ENCODE results near the gene CIITA. TPM values are rescaled to one million over a fixed set of nuclear protein-coding genes. Genes with fewer than 3 reads are reported as not detected.

The CIITA gene
- total and polyA plus RNA-seq, 9 of the 15 experiments (the other 6 are each of a cell fraction or from before 2014, with no cell fraction given): 0.01 to 0.20 (median 0.11) TPM; not detected in 4

DNA sequence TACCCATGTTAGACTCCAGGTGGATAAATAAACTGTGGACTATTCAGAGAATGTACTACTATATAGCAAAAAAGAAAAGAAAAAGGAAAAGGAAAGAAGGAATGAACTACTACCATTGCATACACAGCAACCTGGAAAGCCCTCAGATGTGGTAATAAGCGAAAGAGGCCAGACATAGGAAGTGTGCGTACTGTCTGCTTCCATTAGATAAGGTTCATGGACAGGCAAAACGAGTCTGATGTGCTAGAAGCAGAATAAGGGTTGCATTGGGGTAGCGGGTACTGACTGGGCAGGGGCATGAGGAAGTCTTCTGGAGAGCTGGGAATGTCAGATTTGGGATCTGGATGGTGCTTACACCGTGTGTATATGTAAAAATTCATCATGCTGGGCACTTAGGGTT lies 89.1 kb downstream of the CIITA start (continued):
- TF ChIP-seq CHD7 (IDR thresholded peaks at IDR 0.05; ENCODE audit: low read depth, low read length) (no peak), CBX1 (IDR thresholded peaks at IDR 0.05; ENCODE audit: low read depth) (no peak), TRIM25 (IDR thresholded peaks at IDR 0.05; ENCODE audit: borderline replicate concordance) (no peak), RREB1 (CRISPR knock-in tag; IDR thresholded peaks at IDR 0.05) (no peak), TAF9B (IDR thresholded peaks at IDR 0.05; ENCODE audit: partially characterized antibody) (no peak), LARP7 (IDR thresholded peaks at IDR 0.05) (no peak), ZNF551 (CRISPR knock-in tag; IDR thresholded peaks at IDR 0.05) (no peak)
- TF ChIP-seq, protein P1, sequence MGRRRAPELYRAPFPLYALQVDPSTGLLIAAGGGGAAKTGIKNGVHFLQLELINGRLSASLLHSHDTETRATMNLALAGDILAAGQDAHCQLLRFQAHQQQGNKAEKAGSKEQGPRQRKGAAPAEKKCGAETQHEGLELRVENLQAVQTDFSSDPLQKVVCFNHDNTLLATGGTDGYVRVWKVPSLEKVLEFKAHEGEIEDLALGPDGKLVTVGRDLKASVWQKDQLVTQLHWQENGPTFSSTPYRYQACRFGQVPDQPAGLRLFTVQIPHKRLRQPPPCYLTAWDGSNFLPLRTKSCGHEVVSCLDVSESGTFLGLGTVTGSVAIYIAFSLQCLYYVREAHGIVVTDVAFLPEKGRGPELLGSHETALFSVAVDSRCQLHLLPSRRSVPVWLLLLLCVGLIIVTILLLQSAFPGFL (CRISPR knock-in tag; IDR thresholded peaks at IDR 0.05): no peak
